ENCODE measurements around the gene TBX3. TPM values are rescaled to one million over a fixed set of nuclear protein-coding genes. Genes with fewer than 3 reads are reported as not detected.

TBX3 gene
- total RNA-seq, 2 experiments from 2014 or later = not detected

DNA sequence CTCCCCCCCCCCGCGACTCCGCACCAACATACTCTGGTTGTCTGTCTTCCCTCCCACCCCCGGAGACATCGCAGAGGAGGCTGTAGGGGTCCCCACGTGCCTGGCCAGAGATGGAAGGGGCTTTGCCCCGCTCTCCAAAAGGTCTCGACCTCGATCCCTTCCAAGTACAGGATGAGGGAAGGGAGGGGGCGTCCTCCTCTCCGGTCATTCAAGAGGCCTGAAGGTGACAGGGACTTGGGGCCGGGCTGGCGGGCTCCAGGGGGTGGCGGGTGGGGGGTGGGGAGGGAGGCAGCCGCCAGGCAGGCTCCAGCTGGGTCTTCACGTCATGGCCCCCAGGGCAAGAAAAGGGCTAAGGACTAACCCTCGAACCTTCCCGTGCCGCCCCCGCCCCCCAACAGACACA is 15.1 kb downstream of the TBX3 start:
- Mint-ChIP-seq H3K4me1 (ENCODE audit: low read depth) (no peaks in the 10 kb centered on the region), H3K27ac (no peak overlapping the region), H3K27me3 (peaks cover 72% of the 10 kb centered on the region), H3K4me3 (no peak overlapping the region), H3K36me3 (ENCODE audit: low read depth) (no peaks in the 10 kb centered on the region), H3K9me3 (no peaks in the 10 kb centered on the region)
- TF ChIP-seq CTCF (IDR thresholded peaks at IDR 0.05) = no peak
- ChIA-PET CTCF (interaction anchor here (2.0 kb wide), 1 partner anchor 14 kb away, joined by 6 read pairs; the partner anchor contains the start of gene TBX3), POLR2A (no interaction called here)
- DNase-seq = no peak
- no peak for ATAC-seq
- intact Hi-C loops (cut with micrococcal nuclease) = no loop called here

DNA sequence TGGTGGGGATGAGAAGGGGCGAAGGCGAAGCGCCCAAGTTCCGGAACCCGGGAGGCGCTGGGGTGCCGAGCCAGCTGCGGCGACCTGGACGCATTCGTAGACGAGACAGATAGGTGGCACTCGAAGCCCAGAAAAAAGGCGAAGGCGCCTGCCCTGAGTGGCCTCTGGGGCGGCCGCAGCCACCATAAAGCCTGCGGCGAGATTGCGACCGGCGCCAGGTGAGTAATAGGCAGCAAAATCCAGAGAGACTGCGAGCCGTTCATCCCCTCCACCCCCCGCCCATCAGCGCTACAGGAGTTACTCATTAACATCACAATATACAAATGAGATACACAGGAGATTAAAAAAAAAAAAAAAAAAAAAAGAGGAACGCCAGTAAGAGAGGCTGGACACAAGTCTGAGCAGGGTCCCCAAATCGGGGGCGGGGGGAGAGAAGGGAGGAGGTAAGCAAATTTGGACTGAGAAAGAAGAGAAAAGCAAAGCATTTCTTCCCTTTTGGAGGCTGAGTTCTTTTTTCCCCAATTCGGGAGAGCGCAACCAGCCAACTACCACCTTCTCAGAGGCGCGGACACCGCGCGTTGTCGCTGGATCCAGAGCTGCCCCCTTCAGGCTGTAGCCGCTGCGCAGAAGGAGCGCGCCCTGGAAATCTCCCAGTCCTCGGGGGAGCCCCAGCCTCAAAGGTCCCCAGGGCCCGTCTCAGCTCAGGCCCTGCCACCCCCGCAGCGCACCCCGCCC is 15.7 kb downstream of the TBX3 start:
- intact Hi-C loops (cut with micrococcal nuclease) = no loop called here
- Mint-ChIP-seq H3K27ac (no peak overlapping the region), H3K36me3 (ENCODE audit: low read depth) (no peaks in the 10 kb centered on the region), H3K4me1 (ENCODE audit: low read depth) (no peaks in the 10 kb centered on the region), H3K9me3 (no peaks in the 10 kb centered on the region), H3K27me3 (peaks cover 71% of the 10 kb centered on the region), H3K4me3 (no peak overlapping the region)
- DNase-seq = peak; percentile 56
- ChIA-PET CTCF (no interaction called here), POLR2A (no interaction called here)
- no peak for TF ChIP-seq CTCF (IDR thresholded peaks at IDR 0.05)
- ATAC-seq = peak; percentile 61

- intact Hi-C loops (cut with micrococcal nuclease) = no loop called here
- POLR2A ChIA-PET = no interaction called here
- no peaks in the 10 kb centered on the region for H3K9me3 Mint-ChIP-seq
- H3K27me3 Mint-ChIP-seq = peaks cover 71% of the 10 kb centered on the region
- no peaks in the 10 kb centered on the region for H3K36me3 Mint-ChIP-seq (ENCODE audit: low read depth)
- H3K27ac Mint-ChIP-seq = no peak overlapping the region
- no peaks in the 10 kb centered on the region for H3K4me1 Mint-ChIP-seq (ENCODE audit: low read depth)
- TF ChIP-seq CTCF (IDR thresholded peaks at IDR 0.05) = no peak
- no peak for DNase-seq
- H3K4me3 Mint-ChIP-seq = no peak overlapping the region
- CTCF ChIA-PET = no interaction called here
- ATAC-seq = no peak
Observed at GRCh38 chr12:114667669-114668150, 16.3 kb downstream of the TBX3 start.

- H3K27ac Mint-ChIP-seq = no peak overlapping the region
- H3K4me3 Mint-ChIP-seq = no peak overlapping the region
- ATAC-seq (no peak), DNase-seq (no peak)
- intact Hi-C loops (cut with micrococcal nuclease) = no loop called here
- no peaks in the 10 kb centered on the region for H3K9me3 Mint-ChIP-seq
- peaks cover 69% of the 10 kb centered on the region for H3K27me3 Mint-ChIP-seq
- POLR2A ChIA-PET = no interaction called here
- no peaks in the 10 kb centered on the region for H3K36me3 Mint-ChIP-seq (ENCODE audit: low read depth)
- H3K4me1 Mint-ChIP-seq (ENCODE audit: low read depth) = no peaks in the 10 kb centered on the region
- CTCF ChIA-PET = no interaction called here
- no peak for TF ChIP-seq CTCF (IDR thresholded peaks at IDR 0.05)
Observed at GRCh38 chr12:114666746-114667668, 17.0 kb downstream of the TBX3 start.

Measured in activated CD8-positive, alpha-beta T cell treated with anti-CD3 and anti-CD28 coated beads for 36 hours (primary cell).